Esophagus mucosa (tissue), 1 donor: ENCODE data around the gene EML6. TPM values are rescaled to one million over a fixed set of nuclear protein-coding genes. Genes with fewer than 3 reads are reported as not detected.

Experiments
- ATAC-seq: fragments of 200-7000 bp; cut with Tn5 transposase; one replicate; pipeline ENCODE4 v1.9.1; 2020
- total RNA-seq: library from RNA; stranded (reverse); gene quantifications from one replicate; pipeline ENCODE4 v1.2.4, GENCODE V29; 2023
- donor health status: DM: yes; HTN: yes; CAD: no.

Gene EML6
- total RNA-seq, 1 donor from 2014 or later, result 5.2 TPM

- ATAC-seq, result no peak
Observed at GRCh38 chr2:54887850-54888545, 164.5 kb downstream of the EML6 start.

GRCh38 chr2:54889053-54889452 is 165.6 kb downstream of the EML6 start:
- ATAC-seq, result no peak

GRCh38 chr2:54891909-54892308 is 168.4 kb downstream of the EML6 start:
- ATAC-seq, result no peak

GRCh38 chr2:54894467-54894866 is 171.0 kb downstream of the EML6 start:
- ATAC-seq, result no peak

- no peak for ATAC-seq
Observed at GRCh38 chr2:54895730-54896129, 172.3 kb downstream of the EML6 start.

- ATAC-seq, result no peak
Observed at GRCh38 chr2:54897420-54898310, 174.2 kb downstream of the EML6 start.

- no peak for ATAC-seq
Observed at GRCh38 chr2:54898456-54899226, 175.2 kb downstream of the EML6 start.

- no peak for ATAC-seq
Observed at GRCh38 chr2:54899576-54900200, 176.2 kb downstream of the EML6 start.

- ATAC-seq, result no peak
Observed at GRCh38 chr2:54901224-54901986, 177.9 kb downstream of the EML6 start.

- no peak for ATAC-seq
Observed at GRCh38 chr2:54902763-54903162, 179.3 kb downstream of the EML6 start.

GRCh38 chr2:54903736-54904554 is 180.5 kb downstream of the EML6 start:
- peak; percentile 100 for ATAC-seq

- peak; percentile 48 for ATAC-seq
Observed at GRCh38 chr2:54904836-54905235, 181.4 kb downstream of the EML6 start.

GRCh38 chr2:54906716-54907115 is 183.3 kb downstream of the EML6 start:
- no peak for ATAC-seq

GRCh38 chr2:54907663-54908062 is 184.2 kb downstream of the EML6 start:
- no peak for ATAC-seq

GRCh38 chr2:54908591-54908990 is 185.1 kb downstream of the EML6 start:
- ATAC-seq, result no peak

GRCh38 chr2:54909001-54909400 is 185.5 kb downstream of the EML6 start:
- ATAC-seq, result no peak

- no peak for ATAC-seq
Observed at GRCh38 chr2:54912305-54912704, 188.8 kb downstream of the EML6 start.

- ATAC-seq, result no peak
Observed at GRCh38 chr2:54912893-54913292, 189.4 kb downstream of the EML6 start.

- no peak for ATAC-seq
Observed at GRCh38 chr2:54914637-54915036, 191.2 kb downstream of the EML6 start.

GRCh38 chr2:54915101-54915500 is 191.6 kb downstream of the EML6 start:
- ATAC-seq, result no peak

- ATAC-seq, result no peak
Observed at GRCh38 chr2:54916637-54917036, 193.2 kb downstream of the EML6 start.
